GM18951 (cell line): ENCODE data around the gene NOSIP.

Source experiments
- POLR2A ChIP-seq: IDR thresholded peaks from 4 replicates; pipeline ENCODE4 v1.6.1; 2011; ENCODE audit warnings: mild to moderate bottlenecking; ENCODE audit not compliant: insufficient read length, insufficient read depth; ENCODE audit errors: extremely low read depth
- in situ Hi-C: fragments of 300-500 bp; cut with MboI; formaldehyde crosslinking; loops from one replicate; pipeline ENCODE4 v1.12.0; 2022; ENCODE audit warnings: low sequenced_read_pairs, mixed read lengths, inconsistent platforms; ENCODE audit not compliant: unreplicated experiment

Gene NOSIP

GRCh38 chr19:49592486-49593232, 12.3 kb upstream of the NOSIP start:
- in situ Hi-C loops, result no loop called here
- no peak for TF ChIP-seq POLR2A

GRCh38 chr19:49591731-49592485, 11.6 kb upstream of the NOSIP start:
- no peak for TF ChIP-seq POLR2A

GRCh38 chr19:49590971-49591730, 10.8 kb upstream of the NOSIP start, which contains the start of gene PRR12:
Gene PRR12 (plus strand): TSS chr19:49591182. CDS start chr19:49591655, 473 bp downstream.
- in situ Hi-C loops, result no loop called here
- peak; percentile 50 for TF ChIP-seq POLR2A

More at GRCh38 chr19:49591731-49592485, 11.6 kb upstream of the NOSIP start:
- in situ Hi-C loops, result no loop called here

GRCh38 chr19:49590071-49590970, 10.0 kb upstream of the NOSIP start:
- in situ Hi-C loops, result no loop called here
- peak; percentile 85 for TF ChIP-seq POLR2A

- no peak for TF ChIP-seq POLR2A
- in situ Hi-C loops, result no loop called here
Observed at GRCh38 chr19:49589502-49589905, 9.1 kb upstream of the NOSIP start.

- in situ Hi-C loops, result no loop called here
Observed at GRCh38 chr19:49588365-49589122, 8.2 kb upstream of the NOSIP start.

GRCh38 chr19:49587227-49587626, 6.9 kb upstream of the NOSIP start:
- in situ Hi-C loops, result no loop called here
- no peak for TF ChIP-seq POLR2A

More at GRCh38 chr19:49588365-49589122, 8.2 kb upstream of the NOSIP start:
- TF ChIP-seq POLR2A, result no peak

GRCh38 chr19:49585023-49585422, 4.7 kb upstream of the NOSIP start:
- in situ Hi-C loops, result no loop called here
- no peak for TF ChIP-seq POLR2A

GRCh38 chr19:49583239-49583638, 2.9 kb upstream of the NOSIP start:
- no peak for TF ChIP-seq POLR2A
- in situ Hi-C loops, result no loop called here

- in situ Hi-C loops, result no loop called here
- TF ChIP-seq POLR2A, result no peak
Observed at GRCh38 chr19:49581007-49581508, 702 bp upstream of the NOSIP start, which contains the start of gene PRRG2. Gene PRRG2 (plus strand): TSS chr19:49581316. CDS start chr19:49583220, 1,904 bp downstream.

GRCh38 chr19:49579947-49580263, 451 bp downstream of the NOSIP start:
- in situ Hi-C loops, result no loop called here

More at GRCh38 chr19:49579947-49580263, 451 bp downstream of the NOSIP start:
- no peak for TF ChIP-seq POLR2A
